Colonic mucosa (tissue), 4 donors: ENCODE results near the gene BNIP5. TPM values are rescaled to one million over a fixed set of nuclear protein-coding genes. Genes with fewer than 3 reads are reported as not detected.

Experiments used
- DNase-seq: peaks from one replicate; pipeline ENCODE4 v3.0.0-alpha.2; 2020
- H3K27ac ChIP-seq: fragments of 200-600 bp; one replicate; pipeline ENCODE4 v1.8.0; 2021
- H3K27me3 ChIP-seq: fragments of 200-600 bp; one replicate; pipeline ENCODE4 v1.8.0; 2021
- H3K36me3 ChIP-seq: fragments of 200-600 bp; one replicate; pipeline ENCODE4 v1.8.0; 2021
- H3K4me1 ChIP-seq: fragments of 200-600 bp; one replicate; pipeline ENCODE4 v1.8.0; 2021; ENCODE audit warnings: mild to moderate bottlenecking
- H3K4me3 ChIP-seq: fragments of 200-600 bp; one replicate; pipeline ENCODE4 v1.8.0; 2021
- H3K9ac ChIP-seq, 2 donors: one replicate each; pipeline ENCODE4 v1.7.0; 2013; ENCODE audit warnings: control low read depth in 2 of 2, low read depth in 2 of 2, low read length in 2 of 2
- H3K9me3 ChIP-seq: fragments of 200-600 bp; one replicate; pipeline ENCODE4 v1.8.0; 2021
- CTCF ChIP-seq: fragments of 200-600 bp; IDR thresholded peaks from one replicate; pipeline ENCODE4 v1.8.0; 2022; ENCODE audit warnings: antibody characterized with exemption, mild to moderate bottlenecking
- intact Hi-C: fragments of 100-400 bp; cut with DNase I; formaldehyde crosslinking; loops from one replicate; pipeline ENCODE4 v1.14.1; 2022
- total RNA-seq, 2 donors: library from RNA; stranded (reverse); fragmentation: NEBNext Ultra II Directional in 1 of 2; extraction: Animal tissue kit (Norgen Biotek cat#: 25700) in 1 of 2; gene quantifications; one replicate each; pipeline ENCODE4 v1.2.1, GENCODE V29; 2021
- donor health status: healthy.
- donor health status: DM: no; HTN: no; CAD: no.
- donor health status: DM: no; HTN: no; CAD: no.

BNIP5 gene
- total RNA-seq, 2 donors from 2014 or later: 4.7 to 7.8 TPM

GRCh38 chr6:36328600-36328999 is 8.1 kb downstream of the BNIP5 start:
- H3K4me1 ChIP-seq: no peaks in the 10 kb centered on the region
- H3K9ac ChIP-seq: no peak overlapping the region
- no peaks in the 10 kb centered on the region for H3K27me3 ChIP-seq
- H3K4me3 ChIP-seq: no peak overlapping the region
- H3K36me3 ChIP-seq: no peaks in the 10 kb centered on the region
- no peak for DNase-seq
- H3K9me3 ChIP-seq: no peaks in the 10 kb centered on the region
- H3K27ac ChIP-seq: no peak overlapping the region
- no peak for TF ChIP-seq CTCF
- intact Hi-C loops: no loop called here

- Histone ChIP-seq H3K9ac (no peak overlapping the region), H3K36me3 (no peaks in the 10 kb centered on the region), H3K9me3 (no peaks in the 10 kb centered on the region), H3K27ac (no peak overlapping the region), H3K4me1 (no peaks in the 10 kb centered on the region), H3K4me3 (no peak overlapping the region), H3K27me3 (no peaks in the 10 kb centered on the region)
- intact Hi-C loops: no loop called here
- DNase-seq: no peak
- TF ChIP-seq CTCF: no peak
These were observed 8.8 kb downstream of the BNIP5 start for GRCh38 chr6:36327919-36328236.

- no peak for TF ChIP-seq CTCF
- intact Hi-C loops: no loop called here
- no peaks in the 10 kb centered on the region for H3K36me3 ChIP-seq
These were observed 9.3 kb downstream of the BNIP5 start for GRCh38 chr6:36327226-36327918.

GRCh38 chr6:36326356-36326995 is 10.2 kb downstream of the BNIP5 start:
- intact Hi-C loops: no loop called here
- DNase-seq: no peak
- no peak overlapping the region for H3K4me3 ChIP-seq
- no peak for TF ChIP-seq CTCF
- no peaks in the 10 kb centered on the region for H3K27me3 ChIP-seq
- H3K9ac ChIP-seq: no peak overlapping the region
- no peaks in the 10 kb centered on the region for H3K9me3 ChIP-seq
- H3K36me3 ChIP-seq: no peaks in the 10 kb centered on the region
- no peak overlapping the region for H3K27ac ChIP-seq
- no peaks in the 10 kb centered on the region for H3K4me1 ChIP-seq

More at GRCh38 chr6:36327226-36327918, 9.3 kb downstream of the BNIP5 start:
- no peaks in the 10 kb centered on the region for H3K9me3 ChIP-seq
- DNase-seq: no peak
- no peaks in the 10 kb centered on the region for H3K27me3 ChIP-seq
- H3K4me3 ChIP-seq: no peak overlapping the region
- H3K27ac ChIP-seq: no peak overlapping the region
- H3K9ac ChIP-seq: no peak overlapping the region
- no peaks in the 10 kb centered on the region for H3K4me1 ChIP-seq

GRCh38 chr6:36324715-36325114 is 12.0 kb downstream of the BNIP5 start:
- Histone ChIP-seq H3K4me3 (no peak overlapping the region), H3K36me3 (no peaks in the 10 kb centered on the region), H3K4me1 (no peaks in the 10 kb centered on the region), H3K9me3 (no peaks in the 10 kb centered on the region), H3K27ac (no peak overlapping the region), H3K9ac (no peak overlapping the region), H3K27me3 (no peaks in the 10 kb centered on the region)
- intact Hi-C loops: no loop called here
- DNase-seq: no peak
- no peak for TF ChIP-seq CTCF
